Stomach (tissue), 4 donors: ENCODE data around the gene ATP5F1B.

Experiments used
- POLR2A ChIP-seq, 4 donors: fragments of 450-650 bp; IDR thresholded peaks; one replicate each; pipeline ENCODE4 v1.6.1; 2016; ENCODE audit warnings: antibody characterized with exemption in 4 of 4, control low read depth in 2 of 4, mild to moderate bottlenecking in 1 of 4, moderate library complexity in 1 of 4
- TF ChIP-seq, protein P1 (sequence below), 7 experiments: fragments of 450-650 bp in 4 of 7; fragments of 200-600 bp in 3 of 7; sonication (generic) in 3 of 7; IDR thresholded peaks; one replicate each; pipeline ENCODE4 v1.5.1; 2016 to 2019; ENCODE audit warnings: antibody characterized with exemption in 7 of 7, control low read depth in 2 of 7, mild to moderate bottlenecking in 1 of 7

DNA sequence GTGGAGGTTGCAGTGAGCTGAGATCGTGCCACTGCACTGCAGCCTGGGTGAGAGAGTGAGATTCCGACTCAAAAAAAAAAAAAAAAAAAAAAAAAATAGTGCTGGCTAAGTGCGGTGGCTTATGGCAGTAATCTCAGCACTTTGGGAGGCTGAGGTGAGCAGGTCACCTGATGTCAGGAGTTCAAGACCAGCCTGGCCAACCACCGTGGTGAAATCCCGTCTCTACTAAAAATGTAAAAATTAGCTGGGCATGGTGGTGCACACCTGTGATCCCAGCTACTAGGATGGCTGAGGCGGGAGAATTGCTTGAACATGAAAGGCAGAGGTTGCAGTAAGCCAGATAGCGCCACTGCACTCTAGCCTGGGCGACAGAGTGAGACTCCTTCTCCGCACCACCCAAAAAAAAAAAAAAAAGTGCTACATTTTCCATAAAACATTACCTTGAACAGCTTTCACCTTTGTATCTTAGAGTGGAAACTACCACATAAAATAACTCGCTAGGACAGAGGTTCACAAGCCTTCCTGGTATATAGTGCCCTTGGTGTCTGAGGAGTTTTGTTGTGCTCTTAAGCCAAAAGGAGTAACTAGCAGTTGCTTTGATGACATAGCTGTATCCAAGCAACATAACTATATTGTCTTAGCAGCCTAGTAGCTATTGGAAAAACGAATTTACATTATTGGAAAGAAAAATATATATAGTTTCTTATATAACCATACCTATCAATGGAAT is 31.2 kb upstream of the ATP5F1B start:
- TF ChIP-seq, protein P1, sequence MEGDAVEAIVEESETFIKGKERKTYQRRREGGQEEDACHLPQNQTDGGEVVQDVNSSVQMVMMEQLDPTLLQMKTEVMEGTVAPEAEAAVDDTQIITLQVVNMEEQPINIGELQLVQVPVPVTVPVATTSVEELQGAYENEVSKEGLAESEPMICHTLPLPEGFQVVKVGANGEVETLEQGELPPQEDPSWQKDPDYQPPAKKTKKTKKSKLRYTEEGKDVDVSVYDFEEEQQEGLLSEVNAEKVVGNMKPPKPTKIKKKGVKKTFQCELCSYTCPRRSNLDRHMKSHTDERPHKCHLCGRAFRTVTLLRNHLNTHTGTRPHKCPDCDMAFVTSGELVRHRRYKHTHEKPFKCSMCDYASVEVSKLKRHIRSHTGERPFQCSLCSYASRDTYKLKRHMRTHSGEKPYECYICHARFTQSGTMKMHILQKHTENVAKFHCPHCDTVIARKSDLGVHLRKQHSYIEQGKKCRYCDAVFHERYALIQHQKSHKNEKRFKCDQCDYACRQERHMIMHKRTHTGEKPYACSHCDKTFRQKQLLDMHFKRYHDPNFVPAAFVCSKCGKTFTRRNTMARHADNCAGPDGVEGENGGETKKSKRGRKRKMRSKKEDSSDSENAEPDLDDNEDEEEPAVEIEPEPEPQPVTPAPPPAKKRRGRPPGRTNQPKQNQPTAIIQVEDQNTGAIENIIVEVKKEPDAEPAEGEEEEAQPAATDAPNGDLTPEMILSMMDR (IDR thresholded peaks at IDR 0.05), result no peak
- TF ChIP-seq POLR2A (IDR thresholded peaks at IDR 0.05), result no peak
